Muscle of leg (tissue), 11 donors: Measurements from ENCODE around the gene ADAM11. TPM values are rescaled to one million over a fixed set of nuclear protein-coding genes. Genes with fewer than 3 reads are reported as not detected.

ENCODE experiments used
- DNase-seq: peaks from one replicate; pipeline ENCODE4 v3.0.0; 2013
- H3K27ac ChIP-seq: one replicate; pipeline ENCODE4 v1.5.1; 2013; ENCODE audit warnings: mild to moderate bottlenecking, low read length, control low read depth
- H3K27me3 ChIP-seq: one replicate; pipeline ENCODE4 v1.6.1; 2013; ENCODE audit warnings: low read length; ENCODE audit not compliant: control insufficient read depth, insufficient read depth
- H3K36me3 ChIP-seq: one replicate; pipeline ENCODE4 v1.6.1; 2013; ENCODE audit warnings: low read length; ENCODE audit not compliant: control insufficient read depth, insufficient read depth
- H3K4me1 ChIP-seq: one replicate; pipeline ENCODE4 v1.6.1; 2013; ENCODE audit warnings: low read length; ENCODE audit not compliant: control insufficient read depth, insufficient read depth
- H3K4me3 ChIP-seq: one replicate; pipeline ENCODE4 v1.5.1; 2013; ENCODE audit warnings: low read length, control low read depth
- H3K9me3 ChIP-seq: replicated peaks from 2 replicates; pipeline ENCODE4 v1.6.1; 2013; ENCODE audit warnings: low read depth, low read length; ENCODE audit not compliant: control insufficient read depth
- WGBS: methylation state at CpG from one replicate; pipeline ENCODE4 v1.1.5; 2013; ENCODE audit warnings: missing lambda C conversion rate; ENCODE audit not compliant: insufficient coverage; 5-methylcytosine and 5-hydroxymethylcytosine counted together
- polyA plus RNA-seq, 8 donors: library from polyadenylated mRNA; unstranded; fragments of 120-200 nt; gene quantifications; one replicate each; pipeline versions ENCODE4 v1.2.1 to v1.2.3, GENCODE V29; 2013; ENCODE audit warnings: inconsistent platforms in 1 of 8, low replicate concordance in 1 of 8; ENCODE audit not compliant: insufficient read length in 8 of 8, insufficient read depth in 1 of 8
- total RNA-seq: library from RNA; stranded (reverse); fragments of 120-200 nt; gene quantifications from one replicate; pipeline ENCODE4 v1.2.4, GENCODE V29; 2013

Gene ADAM11
- total and polyA plus RNA-seq, 9 donors: 1.3 to 4.3 (median 2.3) TPM

GRCh38 chr17:44782326-44782850 is 23.6 kb downstream of the ADAM11 start:
- no peak for DNase-seq
- peaks cover 4% of the 10 kb centered on the region for H3K27me3 ChIP-seq

GRCh38 chr17:44785921-44786320 is 27.1 kb downstream of the ADAM11 start:
- Histone ChIP-seq H3K4me3 (no peak overlapping the region), H3K36me3 (no peaks in the 10 kb centered on the region), H3K4me1 (peaks cover 48% of the 10 kb centered on the region), H3K27ac (no peak overlapping the region), H3K27me3 (no peaks in the 10 kb centered on the region), H3K9me3 (no peaks in the 10 kb centered on the region)
- 88% methylated on average over 7 of the region's 7 CpGs for WGBS
- no peak for DNase-seq

More at GRCh38 chr17:44782326-44782850, 23.6 kb downstream of the ADAM11 start:
- Histone ChIP-seq H3K36me3 (no peaks in the 10 kb centered on the region), H3K9me3 (no peaks in the 10 kb centered on the region), H3K4me1 (peaks cover 53% of the 10 kb centered on the region), H3K27ac (peak overlapping the region; percentile 86), H3K4me3 (no peak overlapping the region)
- 26% methylated on average over 10 of the region's 11 CpGs for WGBS

GRCh38 chr17:44786551-44787081 is 27.8 kb downstream of the ADAM11 start:
- H3K36me3 ChIP-seq: no peaks in the 10 kb centered on the region
- no peaks in the 10 kb centered on the region for H3K27me3 ChIP-seq
- H3K4me3 ChIP-seq: no peak overlapping the region
- H3K4me1 ChIP-seq: peaks cover 42% of the 10 kb centered on the region
- peak overlapping the region; percentile 35 for H3K27ac ChIP-seq
- DNase-seq: peak; percentile 61
- no peaks in the 10 kb centered on the region for H3K9me3 ChIP-seq
- WGBS: 42% methylated on average over 15 of the region's 16 CpGs

- no peaks in the 10 kb centered on the region for H3K9me3 ChIP-seq
- H3K27ac ChIP-seq: peak overlapping the region; percentile 77
- no peaks in the 10 kb centered on the region for H3K36me3 ChIP-seq
- WGBS: 64% methylated on average over 15 of the region's 15 CpGs
- no peak for DNase-seq
- H3K27me3 ChIP-seq: no peaks in the 10 kb centered on the region
- peaks cover 34% of the 10 kb centered on the region for H3K4me1 ChIP-seq
- H3K4me3 ChIP-seq: peak overlapping the region; percentile 0
These were observed 28.6 kb downstream of the ADAM11 start for GRCh38 chr17:44787271-44787940.

GRCh38 chr17:44788139-44788538 is 29.4 kb downstream of the ADAM11 start:
- no peak for DNase-seq
- Histone ChIP-seq H3K27ac (no peak overlapping the region), H3K4me1 (peaks cover 29% of the 10 kb centered on the region), H3K9me3 (no peaks in the 10 kb centered on the region), H3K27me3 (no peaks in the 10 kb centered on the region), H3K4me3 (no peak overlapping the region), H3K36me3 (no peaks in the 10 kb centered on the region)
- WGBS: 95% methylated on average over 3 of the region's 7 CpGs

- peaks cover under 1% of the 10 kb centered on the region for H3K36me3 ChIP-seq
- no peak overlapping the region for H3K4me3 ChIP-seq
- no peaks in the 10 kb centered on the region for H3K9me3 ChIP-seq
- H3K27ac ChIP-seq: no peak overlapping the region
- no CpG with 5 or more reads among the region's 1 CpG for WGBS
- no peaks in the 10 kb centered on the region for H3K27me3 ChIP-seq
- DNase-seq: no peak
- H3K4me1 ChIP-seq: peaks cover 40% of the 10 kb centered on the region
These were observed 33.5 kb downstream of the ADAM11 start for GRCh38 chr17:44792276-44792675.

GRCh38 chr17:44793885-44794842 is 35.4 kb downstream of the ADAM11 start:
- H3K36me3 ChIP-seq: peaks cover 9% of the 10 kb centered on the region
- no peak overlapping the region for H3K4me3 ChIP-seq
- peak; percentile 77 for DNase-seq
- H3K27me3 ChIP-seq: no peaks in the 10 kb centered on the region
- H3K9me3 ChIP-seq: no peaks in the 10 kb centered on the region
- H3K4me1 ChIP-seq: peaks cover 28% of the 10 kb centered on the region
- peak overlapping the region; percentile 85 for H3K27ac ChIP-seq
- WGBS: 19% methylated on average over 12 of the region's 18 CpGs

GRCh38 chr17:44794851-44795413 is 36.1 kb downstream of the ADAM11 start:
- WGBS: 84% methylated on average over 4 of the region's 10 CpGs
- no peak overlapping the region for H3K4me3 ChIP-seq
- H3K27me3 ChIP-seq: no peaks in the 10 kb centered on the region
- H3K9me3 ChIP-seq: no peaks in the 10 kb centered on the region
- DNase-seq: peak; percentile 74
- peaks cover 13% of the 10 kb centered on the region for H3K36me3 ChIP-seq
- peaks cover 28% of the 10 kb centered on the region for H3K4me1 ChIP-seq
- H3K27ac ChIP-seq: peak overlapping the region; percentile 85

GRCh38 chr17:44795421-44795820 is 36.6 kb downstream of the ADAM11 start:
- H3K4me1 ChIP-seq: peaks cover 28% of the 10 kb centered on the region
- DNase-seq: no peak
- no peaks in the 10 kb centered on the region for H3K27me3 ChIP-seq
- H3K9me3 ChIP-seq: no peaks in the 10 kb centered on the region
- H3K27ac ChIP-seq: peak overlapping the region; percentile 85
- H3K4me3 ChIP-seq: no peak overlapping the region
- H3K36me3 ChIP-seq: peaks cover 13% of the 10 kb centered on the region
- WGBS: 46% methylated on average over 4 of the region's 9 CpGs
